ENCODE measurements around the gene HORMAD2.

HORMAD2 gene

DNA sequence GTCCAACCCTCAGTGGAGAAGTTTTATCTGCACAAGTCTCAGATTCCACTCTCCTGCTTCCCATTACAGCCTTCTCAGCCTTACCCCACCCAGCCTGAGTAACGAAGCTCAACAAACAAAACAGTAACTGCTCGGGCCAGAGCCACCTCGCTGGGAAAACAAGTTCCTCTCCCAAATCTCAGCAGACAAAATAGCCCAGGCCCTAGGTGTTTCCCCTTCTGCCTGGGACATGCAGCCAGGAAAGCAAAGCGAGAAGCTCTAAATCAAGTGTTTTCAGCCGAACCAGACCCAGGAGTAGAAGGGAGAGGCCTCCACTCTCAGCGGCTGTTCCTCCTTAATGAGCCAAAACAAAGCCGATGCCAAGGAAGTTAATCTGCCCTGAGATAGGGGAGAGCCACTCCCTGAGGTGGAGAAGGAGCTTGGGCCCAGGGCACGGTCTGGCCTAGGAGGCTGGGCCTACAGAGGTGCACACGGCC is 122.3 kb downstream of the HORMAD2 start:
- Histone ChIP-seq H3K79me2 (ENCODE audit: insufficient read depth, low read length) (no peaks in the 10 kb centered on the region), H3K27me3 (ENCODE audit: insufficient read depth, low read length, poor library complexity, severe bottlenecking) (no peaks in the 10 kb centered on the region), H3K9me2 (replicated peaks; ENCODE audit: low read depth, low read length) (no peaks in the 10 kb centered on the region), H3K4me1 (ENCODE audit: insufficient read depth, low read length, poor library complexity, severe bottlenecking) (peaks cover 8% of the 10 kb centered on the region), H3K36me3 (ENCODE audit: insufficient read depth, low read length) (no peaks in the 10 kb centered on the region), H3K9ac (ENCODE audit: low read depth, low read length, poor library complexity, severe bottlenecking) (no peak overlapping the region), H2AFZ (ENCODE audit: low read length) (no peak overlapping the region), H3K4me2 (ENCODE audit: low read depth, low read length, poor library complexity, severe bottlenecking) (no peak overlapping the region), H3F3A (ENCODE audit: low read depth) (no peaks in the 10 kb centered on the region), H3K4me3 (ENCODE audit: low read length, poor library complexity, severe bottlenecking) (no peak overlapping the region), H3K9me3 (ENCODE audit: insufficient read depth, low read depth, low read length) (no peaks in the 10 kb centered on the region), H4K20me1 (ENCODE audit: insufficient read depth, low read length, poor library complexity, severe bottlenecking) (no peaks in the 10 kb centered on the region)
- TF ChIP-seq EZH2phosphoT487 (IDR thresholded peaks at IDR 0.05; ENCODE audit: borderline replicate concordance) (no peak), CTCF (conservative IDR thresholded peaks at IDR 0.05; ENCODE audit: low read length) (no peak)

GRCh38 chr22:30204015-30204741 is 123.9 kb downstream of the HORMAD2 start:
- Histone ChIP-seq H4K20me1 (ENCODE audit: insufficient read depth, low read length, poor library complexity, severe bottlenecking) (no peaks in the 10 kb centered on the region), H3K36me3 (ENCODE audit: insufficient read depth, low read length) (no peaks in the 10 kb centered on the region), H3K4me3 (ENCODE audit: low read length, poor library complexity, severe bottlenecking) (no peak overlapping the region), H3F3A (ENCODE audit: low read depth) (no peaks in the 10 kb centered on the region), H3K9me3 (ENCODE audit: insufficient read depth, low read depth, low read length) (no peaks in the 10 kb centered on the region), H2AFZ (ENCODE audit: low read length) (no peak overlapping the region), H3K9me2 (replicated peaks; ENCODE audit: low read depth, low read length) (no peaks in the 10 kb centered on the region), H3K4me1 (ENCODE audit: insufficient read depth, low read length, poor library complexity, severe bottlenecking) (peaks cover 6% of the 10 kb centered on the region), H3K4me2 (ENCODE audit: low read depth, low read length, poor library complexity, severe bottlenecking) (no peak overlapping the region), H3K27me3 (ENCODE audit: insufficient read depth, low read length, poor library complexity, severe bottlenecking) (no peaks in the 10 kb centered on the region), H3K79me2 (ENCODE audit: insufficient read depth, low read length) (no peaks in the 10 kb centered on the region), H3K9ac (ENCODE audit: low read depth, low read length, poor library complexity, severe bottlenecking) (no peak overlapping the region)
- TF ChIP-seq CTCF (conservative IDR thresholded peaks at IDR 0.05; ENCODE audit: low read length) (no peak), EZH2phosphoT487 (IDR thresholded peaks at IDR 0.05; ENCODE audit: borderline replicate concordance) (no peak)

DNA sequence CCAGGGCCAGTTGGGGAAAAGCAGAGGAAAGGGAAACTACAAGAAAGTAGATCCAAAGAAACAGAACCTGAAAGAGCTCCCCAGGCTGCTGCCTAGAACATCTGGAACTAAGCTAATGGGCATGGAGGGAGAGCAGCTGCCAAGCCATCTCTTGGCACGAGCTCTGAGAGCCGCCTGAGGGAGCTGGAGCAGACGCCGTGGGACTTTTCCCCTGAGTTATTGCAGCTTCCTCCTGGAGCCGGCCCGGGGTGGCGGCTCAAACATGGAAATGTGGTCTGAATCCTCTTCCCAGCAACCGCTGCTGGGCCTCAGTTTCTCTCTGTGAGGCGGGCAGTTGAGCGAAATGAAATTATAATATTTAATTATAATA is 124.5 kb downstream of the HORMAD2 start:
- Histone ChIP-seq H3K9ac (ENCODE audit: low read depth, low read length, poor library complexity, severe bottlenecking) (no peak overlapping the region), H3K4me1 (ENCODE audit: insufficient read depth, low read length, poor library complexity, severe bottlenecking) (peaks cover 6% of the 10 kb centered on the region), H3K9me3 (ENCODE audit: insufficient read depth, low read depth, low read length) (no peaks in the 10 kb centered on the region), H3K36me3 (ENCODE audit: insufficient read depth, low read length) (no peaks in the 10 kb centered on the region), H4K20me1 (ENCODE audit: insufficient read depth, low read length, poor library complexity, severe bottlenecking) (no peaks in the 10 kb centered on the region), H3K79me2 (ENCODE audit: insufficient read depth, low read length) (no peaks in the 10 kb centered on the region), H3F3A (ENCODE audit: low read depth) (no peaks in the 10 kb centered on the region), H3K27me3 (ENCODE audit: insufficient read depth, low read length, poor library complexity, severe bottlenecking) (no peaks in the 10 kb centered on the region), H3K4me3 (ENCODE audit: low read length, poor library complexity, severe bottlenecking) (no peak overlapping the region), H2AFZ (ENCODE audit: low read length) (no peak overlapping the region), H3K4me2 (ENCODE audit: low read depth, low read length, poor library complexity, severe bottlenecking) (no peak overlapping the region), H3K9me2 (replicated peaks; ENCODE audit: low read depth, low read length) (no peaks in the 10 kb centered on the region)
- TF ChIP-seq CTCF (conservative IDR thresholded peaks at IDR 0.05; ENCODE audit: low read length): no peak
- no peak for TF ChIP-seq EZH2phosphoT487 (IDR thresholded peaks at IDR 0.05; ENCODE audit: borderline replicate concordance)
